Measurements from ENCODE around the gene ABCC3. TPM values are rescaled to one million over a fixed set of nuclear protein-coding genes. Genes with fewer than 3 reads are reported as not detected.
"Not testable (repeated sequence)": the region's sequence is repeated elsewhere in the genome, so short reads cannot be mapped to it uniquely, and the experiment has no call there.

The ABCC3 gene
- total RNA-seq, 1 donor from 2014 or later, result 1.2 TPM

GRCh38 chr17:50719924-50720794 lies 85.5 kb downstream of the ABCC3 start:
- H3K4me3 Mint-ChIP-seq, result peak overlapping the region; percentile 93
- peak overlapping the region; percentile 100 for H3K27ac Mint-ChIP-seq
- DNase-seq (ENCODE audit: low spot score in 2 of 2, unreplicated experiment in 2 of 2), result no peak
- H3K4me1 Mint-ChIP-seq, result peaks cover 34% of the 10 kb centered on the region
- no peaks in the 10 kb centered on the region for H3K9me3 Mint-ChIP-seq
- no peaks in the 10 kb centered on the region for H3K36me3 Mint-ChIP-seq
- TF ChIP-seq CTCF (IDR thresholded peaks at IDR 0.05; ENCODE audit: unreplicated experiment), result no peak
- no peaks in the 10 kb centered on the region for H3K27me3 Mint-ChIP-seq (ENCODE audit: low read depth)

- Mint-ChIP-seq H3K4me1 (peaks cover 35% of the 10 kb centered on the region), H3K36me3 (no peaks in the 10 kb centered on the region), H3K27me3 (ENCODE audit: low read depth) (no peaks in the 10 kb centered on the region), H3K9me3 (no peaks in the 10 kb centered on the region), H3K27ac (peak overlapping the region; percentile 100), H3K4me3 (peak overlapping the region; percentile 93)
- no peak for TF ChIP-seq CTCF (IDR thresholded peaks at IDR 0.05; ENCODE audit: unreplicated experiment)
- DNase-seq (ENCODE audit: low spot score in 2 of 2, unreplicated experiment in 2 of 2), result no peak
Measured at GRCh38 chr17:50721194-50722010, 86.7 kb downstream of the ABCC3 start.

GRCh38 chr17:50722746-50723145 lies 88.1 kb downstream of the ABCC3 start:
- Mint-ChIP-seq H3K4me1 (peaks cover 42% of the 10 kb centered on the region), H3K9me3 (no peaks in the 10 kb centered on the region), H3K36me3 (no peaks in the 10 kb centered on the region), H3K4me3 (peak overlapping the region; percentile 93), H3K27ac (peak overlapping the region; percentile 74), H3K27me3 (ENCODE audit: low read depth) (no peaks in the 10 kb centered on the region)
- no peak for TF ChIP-seq CTCF (IDR thresholded peaks at IDR 0.05; ENCODE audit: unreplicated experiment)
- DNase-seq (ENCODE audit: low spot score in 2 of 2, unreplicated experiment in 2 of 2), result no peak

GRCh38 chr17:50724622-50725021 lies 89.9 kb downstream of the ABCC3 start:
- not testable (repeated sequence) for DNase-seq (ENCODE audit: low spot score in 2 of 2, unreplicated experiment in 2 of 2); H3K27me3 Mint-ChIP-seq (ENCODE audit: low read depth); H3K36me3 Mint-ChIP-seq; H3K9me3 Mint-ChIP-seq; H3K27ac Mint-ChIP-seq; H3K4me3 Mint-ChIP-seq
- peaks cover 42% of the 10 kb centered on the region for H3K4me1 Mint-ChIP-seq

- H3K9me3 Mint-ChIP-seq, result no peaks in the 10 kb centered on the region
- H3K4me1 Mint-ChIP-seq, result peaks cover 35% of the 10 kb centered on the region
- H3K27me3 Mint-ChIP-seq (ENCODE audit: low read depth), result no peaks in the 10 kb centered on the region
- H3K27ac Mint-ChIP-seq, result no peak overlapping the region
- no peak overlapping the region for H3K4me3 Mint-ChIP-seq
- H3K36me3 Mint-ChIP-seq, result no peaks in the 10 kb centered on the region
- TF ChIP-seq CTCF (IDR thresholded peaks at IDR 0.05; ENCODE audit: unreplicated experiment), result no peak
- DNase-seq (ENCODE audit: low spot score in 2 of 2, unreplicated experiment in 2 of 2), result no peak
Measured at GRCh38 chr17:50725769-50726655, 91.3 kb downstream of the ABCC3 start.

Measured in mesothelial cell of epicardium (in vitro differentiated cells).